ENCODE measurements around the gene IWS1. TPM values are rescaled to one million over a fixed set of nuclear protein-coding genes. Genes with fewer than 3 reads are reported as not detected.

IWS1 gene
- polyA plus RNA-seq, 1 experiment: 55.0 TPM

DNA sequence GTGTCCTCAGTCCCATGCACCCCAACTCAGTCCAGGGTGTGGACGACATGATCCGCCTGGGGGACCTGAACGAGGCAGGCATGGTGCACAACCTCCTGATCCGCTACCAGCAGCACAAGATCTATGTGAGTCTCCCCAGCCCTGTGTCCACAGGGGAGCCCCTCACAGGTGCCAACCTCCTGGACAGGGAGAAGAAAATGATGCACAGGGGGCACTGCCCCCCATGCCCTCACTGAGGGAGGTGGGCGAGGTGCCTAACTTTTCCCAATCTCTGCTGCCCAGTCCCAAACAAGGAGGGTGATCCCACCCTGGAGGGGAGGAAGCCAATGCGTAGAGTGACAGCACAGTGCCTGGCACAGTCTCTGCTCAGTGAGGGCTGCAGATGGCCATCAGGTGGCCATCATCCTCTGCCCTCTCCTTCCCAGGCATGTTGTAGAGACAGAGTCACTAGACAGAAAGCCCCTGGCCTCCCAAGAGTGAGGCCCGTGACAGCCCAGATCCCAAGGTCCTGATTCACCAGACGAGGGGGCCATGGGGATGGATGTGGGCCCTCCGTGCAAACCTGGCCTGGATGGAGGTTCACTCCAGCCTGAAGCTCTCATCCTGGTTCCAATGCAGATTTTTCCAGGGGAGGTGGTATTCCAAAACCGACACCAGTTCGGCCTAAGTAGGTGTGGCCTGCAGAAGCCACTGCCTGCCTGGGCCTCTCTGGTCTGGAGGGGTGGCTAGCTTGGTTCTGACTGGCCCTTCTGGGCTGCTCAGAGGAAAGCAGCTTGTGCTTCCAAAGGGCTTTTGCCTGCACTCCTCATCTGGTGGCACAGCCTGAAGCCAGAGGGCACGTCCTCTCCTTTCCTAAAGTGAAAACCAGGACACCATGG, 39.2 kb upstream of the IWS1 start:
- TF ChIP-seq, protein P1, sequence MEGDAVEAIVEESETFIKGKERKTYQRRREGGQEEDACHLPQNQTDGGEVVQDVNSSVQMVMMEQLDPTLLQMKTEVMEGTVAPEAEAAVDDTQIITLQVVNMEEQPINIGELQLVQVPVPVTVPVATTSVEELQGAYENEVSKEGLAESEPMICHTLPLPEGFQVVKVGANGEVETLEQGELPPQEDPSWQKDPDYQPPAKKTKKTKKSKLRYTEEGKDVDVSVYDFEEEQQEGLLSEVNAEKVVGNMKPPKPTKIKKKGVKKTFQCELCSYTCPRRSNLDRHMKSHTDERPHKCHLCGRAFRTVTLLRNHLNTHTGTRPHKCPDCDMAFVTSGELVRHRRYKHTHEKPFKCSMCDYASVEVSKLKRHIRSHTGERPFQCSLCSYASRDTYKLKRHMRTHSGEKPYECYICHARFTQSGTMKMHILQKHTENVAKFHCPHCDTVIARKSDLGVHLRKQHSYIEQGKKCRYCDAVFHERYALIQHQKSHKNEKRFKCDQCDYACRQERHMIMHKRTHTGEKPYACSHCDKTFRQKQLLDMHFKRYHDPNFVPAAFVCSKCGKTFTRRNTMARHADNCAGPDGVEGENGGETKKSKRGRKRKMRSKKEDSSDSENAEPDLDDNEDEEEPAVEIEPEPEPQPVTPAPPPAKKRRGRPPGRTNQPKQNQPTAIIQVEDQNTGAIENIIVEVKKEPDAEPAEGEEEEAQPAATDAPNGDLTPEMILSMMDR (IDR thresholded peaks at IDR 0.05; ENCODE audit: low read depth, low read length): no peak

DNA sequence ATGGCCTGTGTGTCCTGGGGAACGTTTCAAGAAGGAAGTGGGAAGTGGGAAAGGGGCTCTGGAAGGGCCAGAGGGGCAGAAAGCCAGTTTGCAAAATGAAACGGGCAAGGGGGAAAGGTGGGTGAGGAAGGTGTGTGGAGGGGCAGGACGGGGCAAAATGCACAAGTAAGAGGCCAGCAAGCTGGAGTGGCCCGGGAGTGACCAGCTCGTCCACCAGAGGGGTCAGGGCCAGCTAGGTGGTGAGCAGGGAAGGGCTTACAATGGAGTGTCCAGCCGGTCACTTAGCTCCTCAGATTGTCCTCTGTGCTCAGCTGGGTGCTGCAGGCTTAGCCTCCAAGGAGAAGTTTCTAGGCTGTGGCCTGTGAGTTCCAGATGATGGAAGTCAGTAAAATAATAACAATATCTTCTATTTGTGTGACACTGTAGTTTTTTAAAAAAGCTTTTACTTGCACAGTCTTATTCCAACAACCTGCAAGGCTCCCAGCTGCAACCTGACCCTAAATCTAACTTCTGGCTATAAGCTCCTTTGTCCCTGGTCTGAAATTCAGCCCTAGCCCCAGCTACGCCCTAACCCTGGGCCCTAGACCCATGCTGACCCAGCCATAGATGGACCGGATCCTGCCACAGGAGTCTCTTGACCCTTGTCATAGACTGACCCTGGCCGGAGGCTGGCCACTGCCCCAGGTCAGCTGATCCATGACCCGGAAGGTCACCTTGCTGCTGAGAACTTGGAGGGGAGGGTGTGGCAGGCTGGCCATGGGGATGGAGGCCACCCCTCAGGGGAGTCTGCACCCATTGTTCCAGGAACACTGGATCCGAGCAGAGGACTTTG, 38.4 kb upstream of the IWS1 start:
- no peak for DNase-seq (ENCODE audit: low read depth, low spot score)
- H3K27me3 ChIP-seq (ENCODE audit: control insufficient read depth, insufficient read depth, low read length): peaks cover 9% of the 10 kb centered on the region
- ChIA-PET CTCF (no interaction called here), POLR2A (no interaction called here)
- no peak overlapping the region for H3K27ac ChIP-seq (ENCODE audit: low read depth, low read length)
- no peak overlapping the region for H3K4me3 ChIP-seq (ENCODE audit: low read depth, low read length)
- H3K9me3 ChIP-seq (ENCODE audit: control insufficient read depth, insufficient read depth, low read length): no peaks in the 10 kb centered on the region; the same call in 1 of the 2 replicates
- TF ChIP-seq, protein P1 (IDR thresholded peaks at IDR 0.05; ENCODE audit: low read depth, low read length): no peak

More for the DNA sequence above, 39.2 kb upstream of the IWS1 start:
- Histone ChIP-seq H3K4me3 (ENCODE audit: low read depth, low read length) (no peak overlapping the region), H3K27ac (ENCODE audit: low read depth, low read length) (no peak overlapping the region), H3K9me3 (ENCODE audit: control insufficient read depth, insufficient read depth, low read length) (no peaks in the 10 kb centered on the region; the same call in 1 of the 2 replicates), H3K27me3 (ENCODE audit: control insufficient read depth, insufficient read depth, low read length) (peaks cover 10% of the 10 kb centered on the region)
- POLR2A ChIA-PET: interaction anchor here (1.1 kb wide), 1 partner anchor 39 kb away, joined by 3 read pairs; the partner anchor contains the start of gene IWS1
- no peak for DNase-seq (ENCODE audit: low read depth, low spot score)
- CTCF ChIA-PET: no interaction called here

DNA sequence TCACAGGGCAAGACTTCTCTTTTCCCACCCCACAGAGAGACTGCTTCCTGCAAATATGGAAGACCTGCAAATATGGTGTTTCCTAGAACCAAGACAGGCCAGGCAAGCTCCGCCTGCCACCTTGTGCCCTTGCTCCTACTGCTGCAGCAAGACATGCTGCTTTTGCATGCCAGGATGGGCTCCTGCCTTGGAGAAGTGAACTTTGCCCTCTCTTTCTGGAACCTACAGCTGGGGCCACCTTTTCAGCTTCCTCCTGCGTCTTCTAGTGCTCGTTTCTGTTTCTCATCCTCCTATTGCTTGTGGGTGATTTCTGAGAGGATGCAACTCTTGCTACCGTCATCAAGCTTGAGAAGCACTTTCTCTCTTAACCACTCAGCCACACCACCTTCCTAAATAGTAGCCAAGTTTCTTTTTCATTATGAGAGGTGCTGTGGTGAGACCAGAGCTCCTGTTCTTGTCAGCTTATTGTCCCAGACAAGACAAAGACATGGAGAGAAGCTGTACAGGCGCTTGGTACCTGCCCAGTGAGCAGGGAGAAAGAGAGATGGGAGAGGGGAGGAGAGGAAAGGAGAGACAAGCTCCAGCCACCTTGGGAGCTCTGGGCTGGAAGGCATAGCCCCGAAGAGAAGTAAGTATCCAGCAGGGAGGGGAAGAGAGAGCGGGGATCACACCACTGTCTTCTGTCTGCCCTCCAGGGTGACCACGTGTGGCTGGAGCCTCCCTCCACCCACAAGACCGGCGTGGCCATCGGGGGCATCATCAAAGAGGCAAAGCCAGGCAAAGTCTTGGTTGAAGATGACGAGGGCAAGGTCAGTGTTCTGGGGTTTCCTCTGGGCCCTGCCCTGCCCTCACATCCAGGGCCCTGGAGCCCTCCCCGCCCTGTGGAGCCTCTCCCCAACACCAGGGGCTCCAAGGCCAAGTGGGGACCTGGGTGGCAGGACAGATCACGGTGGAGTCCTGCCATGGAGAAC, 37.5 kb upstream of the IWS1 start:
- TF ChIP-seq, protein P1 (IDR thresholded peaks at IDR 0.05; ENCODE audit: low read depth, low read length): no peak
- DNase-seq (ENCODE audit: low read depth, low spot score): no peak
- no peak overlapping the region for H3K4me3 ChIP-seq (ENCODE audit: low read depth, low read length)
- H3K9me3 ChIP-seq (ENCODE audit: control insufficient read depth, insufficient read depth, low read length): no peaks in the 10 kb centered on the region; the same call in 1 of the 2 replicates
- POLR2A ChIA-PET: no interaction called here
- H3K27ac ChIP-seq (ENCODE audit: low read depth, low read length): no peak overlapping the region
- peaks cover 16% of the 10 kb centered on the region for H3K27me3 ChIP-seq (ENCODE audit: control insufficient read depth, insufficient read depth, low read length)
- CTCF ChIA-PET: interaction anchor here (0.6 kb wide), 1 partner anchor 19 kb away, joined by 3 read pairs; no protein-coding TSS in a partner anchor

DNA sequence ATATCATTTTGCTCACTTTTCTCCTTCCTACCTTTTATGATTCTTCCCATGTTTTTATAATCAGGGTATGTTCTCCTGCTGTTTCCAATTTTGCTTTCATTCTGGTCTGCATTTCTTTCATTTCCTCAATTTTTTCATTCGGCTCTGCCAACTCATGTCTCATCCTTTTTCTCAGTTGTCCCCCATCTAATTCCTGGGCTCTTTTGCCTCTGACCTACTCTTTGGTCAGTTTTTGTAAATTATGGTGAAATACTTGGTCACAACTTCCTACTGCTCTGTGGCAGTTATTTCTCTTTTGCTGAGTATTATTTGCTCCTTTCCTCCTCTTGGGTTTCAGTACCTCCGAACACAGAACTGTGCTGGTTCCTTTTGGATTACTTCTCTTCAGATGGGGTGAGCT, 36.6 kb upstream of the IWS1 start:
- TF ChIP-seq, protein P1 (IDR thresholded peaks at IDR 0.05; ENCODE audit: low read depth, low read length): no peak
- POLR2A ChIA-PET: no interaction called here

More for the DNA sequence above, 36.6 kb upstream of the IWS1 start:
- DNase-seq (ENCODE audit: low read depth, low spot score): no peak
- Histone ChIP-seq H3K27me3 (ENCODE audit: control insufficient read depth, insufficient read depth, low read length) (peaks cover 17% of the 10 kb centered on the region), H3K4me3 (ENCODE audit: low read depth, low read length) (no peak overlapping the region), H3K27ac (ENCODE audit: low read depth, low read length) (no peak overlapping the region), H3K9me3 (ENCODE audit: control insufficient read depth, insufficient read depth, low read length) (no peaks in the 10 kb centered on the region; the same call in 1 of the 2 replicates)
- CTCF ChIA-PET: no interaction called here
